Neural cell (in vitro differentiated cells): ENCODE results near the gene ARL6IP4. TPM values are rescaled to one million over a fixed set of nuclear protein-coding genes. Genes with fewer than 3 reads are reported as not detected.

Experiments
- H2AFZ ChIP-seq: fragments of 200-600, 300-800 bp; sonication (generic), shearing (Covaris generic); 2 replicates; pipeline ENCODE4 v1.6.0; 2014; ENCODE audit warnings: low read depth, mild to moderate bottlenecking, antibody characterized with exemption, low read length, moderate library complexity
- H3F3A ChIP-seq: fragments of 200-600 bp; shearing (Covaris generic); 2 replicates; pipeline ENCODE4 v1.6.1; 2016; ENCODE audit warnings: mild to moderate bottlenecking, moderate library complexity, mixed read lengths, antibody characterized with exemption, low read length; ENCODE audit not compliant: insufficient read depth, poor library complexity, severe bottlenecking
- H3K27ac ChIP-seq: fragments of 200-600, 300-800 bp; sonication (generic), shearing (Covaris generic); 2 replicates; pipeline ENCODE4 v1.5.1; 2014; ENCODE audit warnings: mild to moderate bottlenecking, low read length, moderate library complexity
- H3K27me3 ChIP-seq: fragments of 300-800, 200-600 bp; sonication (generic), shearing (Covaris generic); 2 replicates; pipeline ENCODE4 v1.6.0; 2014; ENCODE audit warnings: mild to moderate bottlenecking, low read depth, low read length, moderate library complexity; ENCODE audit not compliant: insufficient read depth
- H3K36me3 ChIP-seq: fragments of 300-800, 200-600 bp; sonication (generic), shearing (Covaris generic); 2 replicates; pipeline ENCODE4 v1.5.1; 2014; ENCODE audit warnings: mild to moderate bottlenecking, antibody characterized with exemption, low read length, moderate library complexity; ENCODE audit not compliant: insufficient read depth
- H3K4me2 ChIP-seq: fragments of 300-800, 200-600 bp; sonication (generic), shearing (Covaris generic); 2 replicates; pipeline ENCODE4 v1.6.0; 2014; ENCODE audit warnings: mild to moderate bottlenecking, low read length
- H3K4me3 ChIP-seq: fragments of 300-800, 200-600 bp; sonication (generic), shearing (Covaris generic); 2 replicates; pipeline ENCODE4 v1.5.1; 2014; ENCODE audit warnings: mild to moderate bottlenecking, low read length, moderate library complexity
- H3K79me2 ChIP-seq: fragments of 200-600 bp; shearing (Covaris generic); replicated peaks from 2 replicates; pipeline ENCODE4 v1.6.0; 2014; ENCODE audit warnings: mild to moderate bottlenecking, low read length, moderate library complexity; ENCODE audit not compliant: insufficient read depth
- H3K9ac ChIP-seq: fragments of 300-800, 200-600 bp; sonication (generic), shearing (Covaris generic); 2 replicates; pipeline ENCODE4 v1.6.1; 2016; ENCODE audit warnings: mild to moderate bottlenecking, low read length, mixed read lengths
- H3K9me2 ChIP-seq: fragments of 200-600 bp; shearing (Covaris generic); 2 replicates; pipeline ENCODE4 v1.6.1; 2016; ENCODE audit warnings: mild to moderate bottlenecking, low read length, mixed read lengths; ENCODE audit not compliant: insufficient read depth
- H3K9me3 ChIP-seq: fragments of 200-600, 300-800 bp; sonication (generic), shearing (Covaris generic); 2 replicates; pipeline ENCODE4 v1.6.1; 2016; ENCODE audit warnings: mild to moderate bottlenecking, mixed run types, low read length, moderate library complexity, mixed read lengths
- H4K20me1 ChIP-seq: fragments of 200-600 bp; shearing (Covaris generic); 2 replicates; pipeline ENCODE4 v1.6.1; 2016; ENCODE audit warnings: mild to moderate bottlenecking, mixed run types; ENCODE audit not compliant: insufficient read depth
- CTCF ChIP-seq: fragments of 450-650 bp; IDR thresholded peaks from 2 replicates; pipeline ENCODE4 v1.5.1; 2014; ENCODE audit warnings: antibody characterized with exemption, mild to moderate bottlenecking, moderate library complexity; ENCODE audit not compliant: poor library complexity, severe bottlenecking
- EP300 ChIP-seq: fragments of 450-650 bp; conservative IDR thresholded peaks from 2 replicates; pipeline ENCODE4 v1.6.1; 2014; ENCODE audit warnings: antibody characterized with exemption, mild to moderate bottlenecking, moderate library complexity; ENCODE audit not compliant: poor library complexity, severe bottlenecking
- EZH2 ChIP-seq: fragments of 200-600, 300-800 bp; shearing (Covaris generic), sonication (generic); IDR thresholded peaks from 2 replicates; pipeline ENCODE4 v1.6.1; 2014; ENCODE audit warnings: antibody characterized with exemption, low read length, borderline replicate concordance, mild to moderate bottlenecking; ENCODE audit not compliant: insufficient read depth, poor library complexity, severe bottlenecking
- MXI1 ChIP-seq: fragments of 450-650 bp; conservative IDR thresholded peaks from 2 replicates; pipeline ENCODE4 v1.6.1; 2014; ENCODE audit warnings: antibody characterized with exemption, mild to moderate bottlenecking; ENCODE audit not compliant: poor library complexity, severe bottlenecking
- POLR2AphosphoS5 ChIP-seq: IDR thresholded peaks from 2 replicates; pipeline ENCODE4 v1.6.1; 2012
- RAD21 ChIP-seq: fragments of 450-650 bp; conservative IDR thresholded peaks from 2 replicates; pipeline ENCODE4 v1.6.1; 2014; ENCODE audit warnings: antibody characterized with exemption, mild to moderate bottlenecking, moderate library complexity
- REST ChIP-seq: IDR thresholded peaks from 2 replicates; pipeline ENCODE4 v1.6.1; 2012; ENCODE audit warnings: borderline replicate concordance
- SMC3 ChIP-seq: fragments of 450-650 bp; conservative IDR thresholded peaks from 2 replicates; pipeline ENCODE4 v1.6.1; 2014; ENCODE audit warnings: antibody characterized with exemption, mild to moderate bottlenecking, moderate library complexity; ENCODE audit not compliant: poor library complexity
- TAF1 ChIP-seq: IDR thresholded peaks from 2 replicates; pipeline ENCODE4 v1.6.1; 2012; ENCODE audit warnings: low read depth
- polyA plus RNA-seq: library from polyadenylated mRNA; depleted of rRNA; stranded (reverse); fragments of >200 nt; gene quantifications from 2 replicates; pipeline ENCODE4 v1.2.3, GENCODE V29; 2014

ARL6IP4 gene
- polyA plus RNA-seq, 1 donor from 2014 or later = 190 TPM

GRCh38 chr12:123005081-123005626, 24.7 kb downstream of the ARL6IP4 start:
- Histone ChIP-seq H3K9me3 (no peaks in the 10 kb centered on the region), H4K20me1 (no peaks in the 10 kb centered on the region), H3F3A (no peaks in the 10 kb centered on the region), H3K79me2 (no peaks in the 10 kb centered on the region), H3K27me3 (no peaks in the 10 kb centered on the region), H3K36me3 (no peaks in the 10 kb centered on the region), H3K9me2 (no peaks in the 10 kb centered on the region), H3K4me3 (no peak overlapping the region), H3K4me2 (no peak overlapping the region), H2AFZ (no peak overlapping the region), H3K27ac (no peak overlapping the region), H3K9ac (no peak overlapping the region)
- no peak for TF ChIP-seq EP300
- TF ChIP-seq MXI1 = no peak
- no peak for TF ChIP-seq TAF1
- no peak for TF ChIP-seq POLR2AphosphoS5
- TF ChIP-seq CTCF = no peak
- no peak for TF ChIP-seq EZH2

GRCh38 chr12:123006977-123007376, 26.5 kb downstream of the ARL6IP4 start:
- H3F3A ChIP-seq = no peaks in the 10 kb centered on the region
- no peak overlapping the region for H3K4me2 ChIP-seq
- H3K27me3 ChIP-seq = no peaks in the 10 kb centered on the region
- no peak for TF ChIP-seq RAD21
- no peaks in the 10 kb centered on the region for H3K79me2 ChIP-seq
- no peak overlapping the region for H2AFZ ChIP-seq
- H3K9ac ChIP-seq = no peak overlapping the region
- no peaks in the 10 kb centered on the region for H3K9me3 ChIP-seq
- no peaks in the 10 kb centered on the region for H3K36me3 ChIP-seq
- no peak overlapping the region for H3K27ac ChIP-seq
- no peak overlapping the region for H3K4me3 ChIP-seq
- H3K9me2 ChIP-seq = no peaks in the 10 kb centered on the region
- no peaks in the 10 kb centered on the region for H4K20me1 ChIP-seq

- Histone ChIP-seq H3K27me3 (no peaks in the 10 kb centered on the region), H3K9me3 (no peaks in the 10 kb centered on the region), H3K36me3 (no peaks in the 10 kb centered on the region), H3F3A (no peaks in the 10 kb centered on the region), H3K79me2 (no peaks in the 10 kb centered on the region), H3K9me2 (no peaks in the 10 kb centered on the region), H3K9ac (no peak overlapping the region), H2AFZ (no peak overlapping the region), H3K4me2 (no peak overlapping the region), H4K20me1 (no peaks in the 10 kb centered on the region), H3K27ac (no peak overlapping the region), H3K4me3 (no peak overlapping the region)
- no peak for TF ChIP-seq MXI1
- no peak for TF ChIP-seq POLR2AphosphoS5
- no peak for TF ChIP-seq REST
- TF ChIP-seq SMC3 = no peak
- TF ChIP-seq CTCF = no peak
- no peak for TF ChIP-seq RAD21
- TF ChIP-seq EP300 = no peak
- TF ChIP-seq TAF1 = no peak
- no peak for TF ChIP-seq EZH2
Observed at GRCh38 chr12:123010110-123010509, 29.6 kb downstream of the ARL6IP4 start.
